NCI-H2196 (cell line): ENCODE results near the gene NRXN3.

Experiments used
- DNase-seq: peaks from one replicate; lab custom pipeline; 2025; ENCODE audit not compliant: unreplicated experiment; lab: John Stamatoyannopoulos, UW

NRXN3 gene

GRCh38 chr14:79699206-79699605 is 1529.0 kb downstream of the NRXN3 start:
- no peak for DNase-seq

- DNase-seq, result no peak
Measured at GRCh38 chr14:79701371-79701770, 1531.2 kb downstream of the NRXN3 start.

GRCh38 chr14:79702197-79702596 is 1532.0 kb downstream of the NRXN3 start:
- no peak for DNase-seq

GRCh38 chr14:79703209-79703608 is 1533.0 kb downstream of the NRXN3 start:
- DNase-seq, result no peak

GRCh38 chr14:79704041-79704807 is 1534.1 kb downstream of the NRXN3 start:
- no peak for DNase-seq

- no peak for DNase-seq
Measured at GRCh38 chr14:79705126-79705894, 1535.1 kb downstream of the NRXN3 start.

- DNase-seq, result no peak
Measured at GRCh38 chr14:79706382-79706781, 1536.2 kb downstream of the NRXN3 start.

- DNase-seq, result no peak
Measured at GRCh38 chr14:79708426-79709388, 1538.5 kb downstream of the NRXN3 start.

- no peak for DNase-seq
Measured at GRCh38 chr14:79709573-79709972, 1539.4 kb downstream of the NRXN3 start.

GRCh38 chr14:79712302-79712950 is 1542.3 kb downstream of the NRXN3 start:
- no peak for DNase-seq

GRCh38 chr14:79721399-79722084 is 1551.4 kb downstream of the NRXN3 start:
- DNase-seq, result no peak

- DNase-seq, result no peak
Measured at GRCh38 chr14:79724934-79725717, 1555.0 kb downstream of the NRXN3 start.

GRCh38 chr14:79727900-79728299 is 1557.7 kb downstream of the NRXN3 start:
- DNase-seq, result no peak

- no peak for DNase-seq
Measured at GRCh38 chr14:79728331-79728730, 1558.2 kb downstream of the NRXN3 start.

GRCh38 chr14:79729731-79730130 is 1559.6 kb downstream of the NRXN3 start:
- no peak for DNase-seq

GRCh38 chr14:79730196-79730595 is 1560.0 kb downstream of the NRXN3 start:
- DNase-seq, result no peak

GRCh38 chr14:79730953-79731352 is 1560.8 kb downstream of the NRXN3 start:
- no peak for DNase-seq

- no peak for DNase-seq
Measured at GRCh38 chr14:79732911-79733655, 1562.9 kb downstream of the NRXN3 start.

GRCh38 chr14:79734151-79734550 is 1564.0 kb downstream of the NRXN3 start:
- no peak for DNase-seq
